Keratinocyte (primary cell): ENCODE results near the gene NRG2. TPM values are rescaled to one million over a fixed set of nuclear protein-coding genes. Genes with fewer than 3 reads are reported as not detected.

Source experiments
- DNase-seq: peaks from one replicate; pipeline ENCODE4 v3.0.0-alpha.2; 2011; ENCODE audit warnings: low read depth, missing footprints, low spot score
- FAIRE-seq: peaks from 2 replicates; lab custom pipeline; 2011; peaks lifted over from hg19 to GRCh38; lab: Jason Lieb, UNC
- H2AFZ ChIP-seq: 2 replicates; pipeline ENCODE4 v1.6.0; 2012; ENCODE audit warnings: low read length, control low read depth, inconsistent platforms; ENCODE audit not compliant: control insufficient read depth
- H3K27ac ChIP-seq: 2 replicates; pipeline ENCODE4 v1.5.1; 2011; ENCODE audit warnings: low read length; ENCODE audit not compliant: control insufficient read depth, insufficient read depth
- H3K27me3 ChIP-seq: 3 replicates; pipeline ENCODE4 v1.6.0; 2011; ENCODE audit warnings: low read length; ENCODE audit not compliant: control insufficient read depth, insufficient read depth; ENCODE audit errors: extremely low read depth
- H3K36me3 ChIP-seq, 2 experiments: 2 replicates in 1 of 2; 3 replicates in 1 of 2; pipeline ENCODE4 v1.5.1; 2011; ENCODE audit warnings: low read length in 2 of 2, mild to moderate bottlenecking in 1 of 2; ENCODE audit not compliant: control insufficient read depth in 2 of 2, insufficient read depth in 2 of 2; ENCODE audit errors: extremely low read depth in 1 of 2
- H3K4me1 ChIP-seq: 3 replicates; pipeline ENCODE4 v1.5.1; 2011; ENCODE audit warnings: low read length; ENCODE audit not compliant: control insufficient read depth, insufficient read depth; ENCODE audit errors: extremely low read depth
- H3K4me2 ChIP-seq: 3 replicates; pipeline ENCODE4 v1.6.0; 2011; ENCODE audit warnings: low read depth, low read length; ENCODE audit not compliant: control insufficient read depth, insufficient read depth; ENCODE audit errors: extremely low read depth
- H3K4me3 ChIP-seq, 3 experiments: fragments of 200-600 bp in 1 of 3; sonication (generic) in 1 of 3; 2 replicates in 2 of 3; 3 replicates in 1 of 3; pipeline ENCODE4 v1.5.1; 2011 to 2016; ENCODE audit warnings: low read length in 3 of 3, mild to moderate bottlenecking in 3 of 3, control low read depth in 2 of 3, inconsistent platforms in 1 of 3, low read depth in 1 of 3, mixed read lengths in 1 of 3, mixed run types in 1 of 3, moderate library complexity in 1 of 3; ENCODE audit not compliant: control insufficient read depth in 2 of 3, insufficient read depth in 2 of 3; ENCODE audit errors: extremely low read depth in 1 of 3
- H3K79me2 ChIP-seq: 2 replicates; pipeline ENCODE4 v1.6.0; 2012; ENCODE audit warnings: low read length; ENCODE audit not compliant: control insufficient read depth, insufficient read depth
- H3K9ac ChIP-seq: 3 replicates; pipeline ENCODE4 v1.6.0; 2011; ENCODE audit warnings: low read length; ENCODE audit not compliant: control insufficient read depth, insufficient read depth; ENCODE audit errors: extremely low read depth
- H3K9me1 ChIP-seq: 3 replicates; pipeline ENCODE4 v1.6.0; 2011; ENCODE audit warnings: low read length; ENCODE audit not compliant: control insufficient read depth, insufficient read depth; ENCODE audit errors: extremely low read depth
- H3K9me3 ChIP-seq: 2 replicates; pipeline ENCODE4 v1.5.1; 2012; ENCODE audit warnings: low read depth, low read length; ENCODE audit not compliant: control insufficient read depth
- H4K20me1 ChIP-seq: 3 replicates; pipeline ENCODE4 v1.6.0; 2011; ENCODE audit warnings: low read length; ENCODE audit not compliant: control insufficient read depth, insufficient read depth; ENCODE audit errors: extremely low read depth
- EZH2 ChIP-seq: IDR thresholded peaks from one replicate; pipeline ENCODE4 v1.6.1; 2012; ENCODE audit warnings: inconsistent platforms, mild to moderate bottlenecking, low read length, moderate library complexity
- dilution Hi-C: fragments of 300-500 bp; cut with MboI; formaldehyde crosslinking; loops from one replicate; pipeline ENCODE4 v1.7.0; 2020; ENCODE audit warnings: low sequenced_read_pairs; ENCODE audit not compliant: extremely low pct_ligation_motif_present
- polyA plus RNA-seq, 5 experiments: library from polyadenylated mRNA; depleted of rRNA in 3 of 5; stranded (reverse) in 3 of 5; stranded (forward) in 1 of 5; unstranded in 1 of 5; fragments of >200 nt; gene quantifications; 1 replicate in 1 of 5; 2 replicates in 3 of 5; 3 replicates in 1 of 5; pipeline versions ENCODE4 v1.2.1 to v1.2.3, GENCODE V29; 2011 to 2012; ENCODE audit warnings: missing spikeins in 2 of 5, low read depth in 1 of 5, low replicate concordance in 1 of 5
- TF ChIP-seq, protein P1 (sequence below), 3 experiments: IDR thresholded peaks in 1 of 3; conservative IDR thresholded peaks in 1 of 3; optimal IDR thresholded peaks in 1 of 3; 2 replicates in 2 of 3; 3 replicates in 1 of 3; pipeline versions ENCODE3 to v1.5.1; 2011; ENCODE audit warnings: low read length in 3 of 3, mild to moderate bottlenecking in 3 of 3, moderate library complexity in 2 of 3, control low read depth in 1 of 3, inconsistent platforms in 1 of 3; ENCODE audit not compliant: insufficient read depth in 2 of 3; ENCODE audit errors: extremely low read depth in 1 of 3

NRG2 gene
- polyA plus RNA-seq, 1 donor (not counting 4 experiments of a cell fraction or from before 2014, with no cell fraction given): 0.13 TPM

DNA sequence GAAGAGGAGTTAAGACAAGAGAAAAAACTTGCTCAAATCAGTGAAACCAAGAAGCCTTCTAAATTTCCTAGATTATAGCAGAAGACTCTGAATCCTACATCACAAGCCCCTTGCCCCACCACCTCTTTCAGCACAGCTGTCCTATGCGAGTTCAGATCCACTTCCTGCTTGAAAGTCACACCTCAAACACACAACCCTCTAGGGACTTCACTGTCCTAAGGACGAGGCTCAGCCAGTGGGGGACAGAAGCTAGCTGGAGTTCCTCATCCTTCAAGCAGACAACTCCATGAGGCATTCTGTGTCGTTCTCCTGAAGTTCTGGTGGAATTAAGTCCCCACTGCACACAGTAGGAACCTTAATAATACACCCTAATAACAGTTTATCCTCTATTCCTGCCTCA is 44.3 kb downstream of the NRG2 start:
- FAIRE-seq: no peak

DNA sequence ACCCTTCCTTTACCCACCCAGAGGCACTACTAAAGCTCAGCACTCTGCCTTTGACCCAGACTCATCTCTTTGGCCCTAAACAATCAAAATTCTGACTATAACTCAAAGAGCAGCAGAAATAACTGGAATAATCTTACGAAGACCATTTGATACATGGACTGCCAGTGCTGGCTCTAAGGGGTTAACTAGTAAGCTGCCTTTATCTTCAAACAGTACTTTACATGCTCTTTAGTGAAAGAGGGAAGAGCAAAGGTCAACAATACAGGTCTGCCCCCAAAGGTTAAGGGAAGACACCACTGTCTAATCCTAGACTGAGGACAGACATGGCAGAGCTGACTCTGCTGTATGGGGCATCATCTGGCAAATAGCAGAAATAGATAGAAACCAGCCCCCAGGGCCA is 45.8 kb downstream of the NRG2 start:
- Histone ChIP-seq H3K4me1 (no peaks in the 10 kb centered on the region), H3K4me2 (no peak overlapping the region), H3K4me3 (no peak overlapping the region), H2AFZ (no peak overlapping the region), H3K27me3 (peaks cover 7% of the 10 kb centered on the region), H3K79me2 (no peaks in the 10 kb centered on the region), H3K27ac (no peak overlapping the region), H3K9me1 (no peaks in the 10 kb centered on the region), H3K36me3 (no peaks in the 10 kb centered on the region), H4K20me1 (no peaks in the 10 kb centered on the region), H3K9ac (no peak overlapping the region), H3K9me3 (no peaks in the 10 kb centered on the region)
- DNase-seq (no peak), FAIRE-seq (no peak)
- dilution Hi-C loops: no loop called here
- TF ChIP-seq, protein P1, sequence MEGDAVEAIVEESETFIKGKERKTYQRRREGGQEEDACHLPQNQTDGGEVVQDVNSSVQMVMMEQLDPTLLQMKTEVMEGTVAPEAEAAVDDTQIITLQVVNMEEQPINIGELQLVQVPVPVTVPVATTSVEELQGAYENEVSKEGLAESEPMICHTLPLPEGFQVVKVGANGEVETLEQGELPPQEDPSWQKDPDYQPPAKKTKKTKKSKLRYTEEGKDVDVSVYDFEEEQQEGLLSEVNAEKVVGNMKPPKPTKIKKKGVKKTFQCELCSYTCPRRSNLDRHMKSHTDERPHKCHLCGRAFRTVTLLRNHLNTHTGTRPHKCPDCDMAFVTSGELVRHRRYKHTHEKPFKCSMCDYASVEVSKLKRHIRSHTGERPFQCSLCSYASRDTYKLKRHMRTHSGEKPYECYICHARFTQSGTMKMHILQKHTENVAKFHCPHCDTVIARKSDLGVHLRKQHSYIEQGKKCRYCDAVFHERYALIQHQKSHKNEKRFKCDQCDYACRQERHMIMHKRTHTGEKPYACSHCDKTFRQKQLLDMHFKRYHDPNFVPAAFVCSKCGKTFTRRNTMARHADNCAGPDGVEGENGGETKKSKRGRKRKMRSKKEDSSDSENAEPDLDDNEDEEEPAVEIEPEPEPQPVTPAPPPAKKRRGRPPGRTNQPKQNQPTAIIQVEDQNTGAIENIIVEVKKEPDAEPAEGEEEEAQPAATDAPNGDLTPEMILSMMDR (optimal IDR thresholded peaks at IDR 0.05 in 1 of 3, IDR thresholded peaks at IDR 0.05 in 1 of 3, conservative IDR thresholded peaks at IDR 0.05 in 1 of 3; ENCODE audit: extremely low read depth in 1 of 3, insufficient read depth in 2 of 3, low read length in 3 of 3): no peak
- no peak for TF ChIP-seq EZH2

More for the DNA sequence above, 44.3 kb downstream of the NRG2 start:
- H2AFZ ChIP-seq: no peak overlapping the region
- H3K9me1 ChIP-seq: no peaks in the 10 kb centered on the region
- H3K4me1 ChIP-seq: no peaks in the 10 kb centered on the region
- H3K9me3 ChIP-seq: no peaks in the 10 kb centered on the region
- DNase-seq: no peak
- no peak overlapping the region for H3K27ac ChIP-seq
- TF ChIP-seq EZH2: no peak
- TF ChIP-seq, protein P1 (optimal IDR thresholded peaks at IDR 0.05 in 1 of 3, IDR thresholded peaks at IDR 0.05 in 1 of 3, conservative IDR thresholded peaks at IDR 0.05 in 1 of 3; ENCODE audit: extremely low read depth in 1 of 3, insufficient read depth in 2 of 3, low read length in 3 of 3): no peak
- no peaks in the 10 kb centered on the region for H3K36me3 ChIP-seq
- H3K79me2 ChIP-seq: no peaks in the 10 kb centered on the region
- no peak overlapping the region for H3K4me3 ChIP-seq
- no peak overlapping the region for H3K4me2 ChIP-seq
- H4K20me1 ChIP-seq: no peaks in the 10 kb centered on the region
- H3K27me3 ChIP-seq: peaks cover 19% of the 10 kb centered on the region
- H3K9ac ChIP-seq: no peak overlapping the region
- dilution Hi-C loops: no loop called here
